Measurements from ENCODE around the gene LGI4. TPM values are rescaled to one million over a fixed set of nuclear protein-coding genes. Genes with fewer than 3 reads are reported as not detected.

The LGI4 gene
- total RNA-seq, 4 donors from 2014 or later = 24.8 to 47.9 (median 36.2) TPM

- 10% methylated on average over 2 of the region's 18 CpGs; no CpG with 5 or more reads in 1 of the 2 donors for WGBS, 2 donors (ENCODE audit: low coverage in 1 of 2)
- no peaks in the 10 kb centered on the region for H3K9me3 ChIP-seq
- H3K4me3 ChIP-seq = peak within 1 kb of the TSS; percentile 24 to 57
- TF ChIP-seq POLR2AphosphoS5 (IDR thresholded peaks at IDR 0.05) = no peak
- no peak for TF ChIP-seq CTCF (IDR thresholded peaks at IDR 0.05)
- no peak for TF ChIP-seq POLR2A (IDR thresholded peaks at IDR 0.05)
- no peak for TF ChIP-seq EP300 (IDR thresholded peaks at IDR 0.05)
- peak; percentile 27 for ATAC-seq
- H3K36me3 ChIP-seq = peaks cover 0 to 3% of the 10 kb centered on the region in 2 donors
- H3K27me3 ChIP-seq = peaks cover 37% of the 10 kb centered on the region
- peaks cover 0 to 85% (median 21%) of the 10 kb centered on the region in 3 donors for H3K4me1 ChIP-seq
- H3K27ac ChIP-seq = peak within 1 kb of the TSS; percentile 71 to 92 (median 91)
These were observed 3.5 kb upstream of the LGI4 start, which contains the start of gene FXYD1 for GRCh38 chr19:35138305-35138892. Gene FXYD1, plus strand, starts transcription at chr19:35138824. Its CDS starts 1,256 bp downstream, at chr19:35140080.

- H3K9me3 ChIP-seq = no peaks in the 10 kb centered on the region
- H3K27me3 ChIP-seq = peaks cover 24% of the 10 kb centered on the region
- H3K4me1 ChIP-seq = peaks cover 0 to 72% (median 8%) of the 10 kb centered on the region in 3 donors
- H3K36me3 ChIP-seq = peaks cover 0 to 1% of the 10 kb centered on the region in 2 donors
- no peak for ATAC-seq
- TF ChIP-seq CTCF (IDR thresholded peaks at IDR 0.05) (no peak), POLR2AphosphoS5 (IDR thresholded peaks at IDR 0.05) (no peak), POLR2A (IDR thresholded peaks at IDR 0.05) (no peak), EP300 (IDR thresholded peaks at IDR 0.05) (no peak)
- peak overlapping the region in 3 of 4 donors; percentile 90 to 92 (median 92) for H3K27ac ChIP-seq
- H3K4me3 ChIP-seq = no peak overlapping the region
- WGBS, 2 donors (ENCODE audit: low coverage in 1 of 2) = 61 to 70% methylated on average over 5 to 8 of the region's 9 CpGs
These were observed 2.3 kb upstream of the LGI4 start for GRCh38 chr19:35136977-35137702.

GRCh38 chr19:35136231-35136630 lies 1.4 kb upstream of the LGI4 start:
- WGBS, 2 donors (ENCODE audit: low coverage in 1 of 2) = no CpG with 5 or more reads among the region's 11 CpGs
- Histone ChIP-seq H3K4me3 (no peak overlapping the region), H3K36me3 (peaks cover 0 to 5% of the 10 kb centered on the region in 2 donors), H3K27me3 (peaks cover 17% of the 10 kb centered on the region), H3K4me1 (peaks cover 0 to 63% (median 0%) of the 10 kb centered on the region in 3 donors), H3K27ac (peak overlapping the region in 3 of 4 donors; percentile 49 to 92 (median 90)), H3K9me3 (no peaks in the 10 kb centered on the region)
- no peak for TF ChIP-seq CTCF (IDR thresholded peaks at IDR 0.05)
- no peak for TF ChIP-seq EP300 (IDR thresholded peaks at IDR 0.05)
- no peak for TF ChIP-seq POLR2A (IDR thresholded peaks at IDR 0.05)
- no peak for TF ChIP-seq POLR2AphosphoS5 (IDR thresholded peaks at IDR 0.05)
- no peak for ATAC-seq

- Histone ChIP-seq H3K36me3 (peaks cover 0 to 6% of the 10 kb centered on the region in 2 donors), H3K4me1 (peaks cover 0 to 57% (median 0%) of the 10 kb centered on the region in 3 donors), H3K9me3 (no peaks in the 10 kb centered on the region), H3K27ac (peak overlapping the region in 3 of 4 donors; percentile 73 to 92 (median 90)), H3K27me3 (peaks cover 15% of the 10 kb centered on the region), H3K4me3 (peak overlapping the region in 1 of 2 donors; percentile 46)
- ATAC-seq = peak; percentile 49
- WGBS, 2 donors (ENCODE audit: low coverage in 1 of 2) = 0% methylated on average over 1 of the region's 7 CpGs; no CpG with 5 or more reads in 1 of the 2 donors
- TF ChIP-seq CTCF (IDR thresholded peaks at IDR 0.05) = peak in 3 of 4 experiments; percentile 88 to 95 (median 95)
- TF ChIP-seq POLR2A (IDR thresholded peaks at IDR 0.05) = no peak
- TF ChIP-seq POLR2AphosphoS5 (IDR thresholded peaks at IDR 0.05) = peak; percentile 48
- TF ChIP-seq EP300 (IDR thresholded peaks at IDR 0.05) = no peak
These were observed 590 bp upstream of the LGI4 start for GRCh38 chr19:35135389-35135909.
